ENCODE results near the gene CRYL1. TPM values are rescaled to one million over a fixed set of nuclear protein-coding genes. Genes with fewer than 3 reads are reported as not detected.

Gene CRYL1
- polyA plus RNA-seq, 1 of the 3 experiments (the other 2 are of a cell fraction) = 34.8 TPM

GRCh38 chr13:20518660-20519100 is 7.0 kb downstream of the CRYL1 start:
- CTCF ChIA-PET = interaction anchor here (1.0 kb wide), 1 partner anchor 310 kb away, joined by 4 read pairs; no protein-coding TSS in a partner anchor
- peaks cover under 1% of the 10 kb centered on the region; the same call in 1 of the 2 replicates for H3K79me2 ChIP-seq (ENCODE audit: insufficient read depth)
- no peaks in the 10 kb centered on the region for H3K36me3 ChIP-seq (replicated peaks in 1 of 2; ENCODE audit: control insufficient read depth in 1 of 2, insufficient read depth in 2 of 2, low read length in 1 of 2)
- no peak overlapping the region for H3K4me3 ChIP-seq (ENCODE audit: low read depth in 2 of 2, low read length in 1 of 2)
- no peak for DNase-seq
- H3K9ac ChIP-seq = no peak overlapping the region
- no peaks in the 10 kb centered on the region for H3F3A ChIP-seq (replicated peaks; ENCODE audit: insufficient read depth)
- POLR2A ChIA-PET = no interaction called here
- TF ChIP-seq GABPA (IDR thresholded peaks at IDR 0.05; ENCODE audit: low read depth) = no peak
- no peak for TF ChIP-seq ELF1 (IDR thresholded peaks at IDR 0.05)
- no peak for TF ChIP-seq FOXJ3 (CRISPR knock-in tag; IDR thresholded peaks at IDR 0.05)
- no peak for TF ChIP-seq USF1 (IDR thresholded peaks at IDR 0.05; ENCODE audit: borderline replicate concordance, low read depth)
- no peak for TF ChIP-seq RAD21 (IDR thresholded peaks at IDR 0.05; ENCODE audit: low read length)
- TF ChIP-seq CHD2 (IDR thresholded peaks at IDR 0.05; ENCODE audit: low read length, partially characterized antibody) = no peak
- TF ChIP-seq TEAD4 (IDR thresholded peaks at IDR 0.05; ENCODE audit: borderline replicate concordance, insufficient read depth) = no peak
- H3K27ac ChIP-seq (ENCODE audit: low read depth in 2 of 2, low read length in 1 of 2) = no peak overlapping the region
- no peaks in the 10 kb centered on the region for H3K4me1 ChIP-seq (ENCODE audit: control insufficient read depth in 1 of 2, insufficient read depth in 2 of 2, low read depth in 1 of 2, low read length in 1 of 2)
- H3K4me2 ChIP-seq = no peak overlapping the region
- no peaks in the 10 kb centered on the region for H3K27me3 ChIP-seq (ENCODE audit: insufficient read depth)
- H3K9me2 ChIP-seq = no peaks in the 10 kb centered on the region
- 66% methylated on average over 7 of the region's 7 CpGs for WGBS (ENCODE audit: low lambda C conversion rate)
- no peaks in the 10 kb centered on the region for H4K20me1 ChIP-seq (ENCODE audit: insufficient read depth)
- H3K9me3 ChIP-seq = no peaks in the 10 kb centered on the region
- no peak overlapping the region for H2AFZ ChIP-seq (ENCODE audit: low read depth)

GRCh38 chr13:20514866-20515265 is 10.8 kb downstream of the CRYL1 start:
- H3K9ac ChIP-seq = no peak overlapping the region
- WGBS (ENCODE audit: low lambda C conversion rate) = 84% methylated on average over 2 of the region's 2 CpGs
- no peak for DNase-seq

More at GRCh38 chr13:20514866-20515265, 10.8 kb downstream of the CRYL1 start:
- peaks cover 0 to 12% of the 10 kb centered on the region in 2 experiments for H3K36me3 ChIP-seq (replicated peaks in 1 of 2; ENCODE audit: control insufficient read depth in 1 of 2, insufficient read depth in 2 of 2, low read length in 1 of 2)
- ChIA-PET CTCF (no interaction called here), POLR2A (interaction anchor here (0.7 kb wide), 1 partner anchor 321 kb away, joined by 3 read pairs; no protein-coding TSS in a partner anchor)
- no peak overlapping the region for H3K4me3 ChIP-seq (ENCODE audit: low read depth in 2 of 2, low read length in 1 of 2)
- TF ChIP-seq FOXM1 (IDR thresholded peaks at IDR 0.05; ENCODE audit: low read depth) (no peak), FOSL2 (IDR thresholded peaks at IDR 0.05; ENCODE audit: borderline replicate concordance, low read depth) (no peak), MEF2A (IDR thresholded peaks at IDR 0.05; ENCODE audit: borderline replicate concordance, low read depth) (no peak), MXI1 (IDR thresholded peaks at IDR 0.05; ENCODE audit: low read depth, low read length) (no peak), RFX5 (IDR thresholded peaks at IDR 0.05; ENCODE audit: low read length) (no peak), SIN3A (IDR thresholded peaks at IDR 0.05; ENCODE audit: borderline replicate concordance, low read depth, low read length) (no peak), USF1 (IDR thresholded peaks at IDR 0.05; ENCODE audit: borderline replicate concordance, low read depth) (no peak)
- TF ChIP-seq, protein P1, sequence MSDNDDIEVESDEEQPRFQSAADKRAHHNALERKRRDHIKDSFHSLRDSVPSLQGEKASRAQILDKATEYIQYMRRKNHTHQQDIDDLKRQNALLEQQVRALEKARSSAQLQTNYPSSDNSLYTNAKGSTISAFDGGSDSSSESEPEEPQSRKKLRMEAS (IDR thresholded peaks at IDR 0.05; ENCODE audit: low read depth) = no peak
- TF ChIP-seq, protein P2, sequence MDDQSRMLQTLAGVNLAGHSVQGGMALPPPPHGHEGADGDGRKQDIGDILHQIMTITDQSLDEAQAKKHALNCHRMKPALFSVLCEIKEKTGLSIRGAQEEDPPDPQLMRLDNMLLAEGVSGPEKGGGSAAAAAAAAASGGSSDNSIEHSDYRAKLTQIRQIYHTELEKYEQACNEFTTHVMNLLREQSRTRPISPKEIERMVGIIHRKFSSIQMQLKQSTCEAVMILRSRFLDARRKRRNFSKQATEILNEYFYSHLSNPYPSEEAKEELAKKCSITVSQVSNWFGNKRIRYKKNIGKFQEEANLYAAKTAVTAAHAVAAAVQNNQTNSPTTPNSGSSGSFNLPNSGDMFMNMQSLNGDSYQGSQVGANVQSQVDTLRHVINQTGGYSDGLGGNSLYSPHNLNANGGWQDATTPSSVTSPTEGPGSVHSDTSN (IDR thresholded peaks at IDR 0.05) = no peak
- no peaks in the 10 kb centered on the region for H3K27me3 ChIP-seq (ENCODE audit: insufficient read depth)
- no peak overlapping the region for H3K4me2 ChIP-seq
- H2AFZ ChIP-seq (ENCODE audit: low read depth) = no peak overlapping the region
- H3K9me3 ChIP-seq = no peaks in the 10 kb centered on the region
- H4K20me1 ChIP-seq (ENCODE audit: insufficient read depth) = no peaks in the 10 kb centered on the region
- H3K4me1 ChIP-seq (ENCODE audit: control insufficient read depth in 1 of 2, insufficient read depth in 2 of 2, low read depth in 1 of 2, low read length in 1 of 2) = peaks cover 0 to 3% of the 10 kb centered on the region in 2 experiments; a peak in 1 of 4 replicates
- no peaks in the 10 kb centered on the region for H3K79me2 ChIP-seq (ENCODE audit: insufficient read depth)
- no peaks in the 10 kb centered on the region for H3K9me2 ChIP-seq
- no peak overlapping the region for H3K27ac ChIP-seq (ENCODE audit: low read depth in 2 of 2, low read length in 1 of 2)
- H3F3A ChIP-seq (replicated peaks; ENCODE audit: insufficient read depth) = no peaks in the 10 kb centered on the region

All from SK-N-SH (cell line).